ENCODE results near the gene CPED1.

- TF ChIP-seq CTCF (IDR thresholded peaks at IDR 0.05) (no peak), POLR2A (IDR thresholded peaks at IDR 0.05) (no peak), EP300 (IDR thresholded peaks at IDR 0.05) (no peak)
Measured at GRCh38 chr7:121002757-121003200, 14.3 kb downstream of the CPED1 start.

All from tibial nerve (tissue), 4 donors.